HG02981 (cell line): ENCODE results near the gene WDR33.
"Not testable (repeated sequence)": the region's sequence is repeated elsewhere in the genome, so short reads cannot be mapped to it uniquely, and the experiment has no call there.

Experiments used
- ATAC-seq: cut with Tn5 transposase; IDR thresholded peaks from one replicate; pipeline ENCODE4 v1.9.1; 2021; ENCODE audit warnings: mild to moderate bottlenecking, moderate library complexity; ENCODE audit not compliant: unreplicated experiment

The WDR33 gene

DNA sequence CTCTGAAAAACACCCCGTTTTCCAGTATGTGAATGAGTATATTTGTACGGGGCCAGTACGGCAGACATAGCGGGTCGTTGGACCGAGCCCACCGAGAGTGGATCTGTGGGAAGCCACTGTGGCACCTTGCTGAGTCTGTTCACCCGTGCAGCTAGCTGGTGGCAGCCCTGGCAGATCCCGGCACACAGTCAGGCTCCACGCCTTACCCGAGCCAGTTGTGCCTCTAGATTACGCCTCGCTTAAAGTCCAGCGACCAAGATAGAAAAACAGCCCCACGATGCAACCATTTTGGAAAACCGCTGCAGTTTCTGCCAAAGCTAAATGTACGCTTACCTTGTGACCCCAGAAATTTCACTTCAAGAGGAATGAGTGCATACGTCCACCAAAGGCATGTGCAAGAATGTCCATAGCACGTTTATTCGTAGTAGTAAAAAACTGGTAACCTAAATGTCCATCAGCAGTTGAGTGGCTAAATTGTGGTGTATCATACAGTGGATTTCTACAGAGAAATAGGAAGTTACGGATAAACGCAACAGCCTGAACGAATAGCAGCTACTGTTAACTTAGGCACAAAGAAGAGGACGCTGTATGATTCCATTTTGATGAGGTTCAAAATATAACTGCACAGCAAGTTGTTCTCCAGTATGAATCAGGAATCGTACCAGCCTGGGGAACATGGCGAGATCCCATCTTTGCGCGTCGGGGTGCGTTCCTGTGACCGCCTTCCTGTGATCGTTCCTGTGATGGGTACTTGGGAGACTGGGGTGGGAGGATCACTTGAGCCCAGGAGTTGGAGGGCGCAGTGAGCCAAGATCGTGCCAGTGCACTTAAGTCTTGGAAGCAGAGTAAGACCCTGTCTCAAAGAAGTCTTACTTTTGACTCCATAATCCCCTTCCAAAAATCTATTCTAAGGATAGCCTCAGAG, 688 bp upstream of the WDR33 start:
- ATAC-seq, result no peak

GRCh38 chr2:127810156-127810618, 784 bp downstream of the WDR33 start:
- no peak for ATAC-seq

- ATAC-seq, result no peak
These were observed 3.2 kb downstream of the WDR33 start for GRCh38 chr2:127807678-127808353.

- not testable (repeated sequence) for ATAC-seq
These were observed 4.1 kb downstream of the WDR33 start for GRCh38 chr2:127806860-127807259.

GRCh38 chr2:127805491-127805890, 5.5 kb downstream of the WDR33 start:
- no peak for ATAC-seq

GRCh38 chr2:127799926-127800325, 11.0 kb downstream of the WDR33 start:
- ATAC-seq, result no peak

DNA sequence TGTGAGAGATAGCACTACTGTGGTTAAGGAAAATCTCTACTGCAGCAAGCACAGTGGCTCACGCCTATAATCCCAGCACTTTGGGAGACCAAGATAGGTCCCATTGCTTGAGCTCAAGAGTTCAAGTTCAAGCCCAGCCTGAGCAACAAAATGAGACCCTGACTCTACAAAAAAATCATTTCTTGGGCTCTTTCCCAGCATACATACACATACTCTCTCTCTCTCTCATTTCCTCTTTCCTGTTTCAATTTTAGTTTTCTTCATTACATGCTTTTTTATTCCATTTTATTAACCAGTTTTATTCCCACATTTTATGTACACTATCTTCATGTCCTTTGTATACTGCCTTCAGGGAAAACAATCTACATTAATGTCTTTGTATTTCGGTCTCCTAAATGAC, 14.6 kb downstream of the WDR33 start:
- no peak for ATAC-seq

- ATAC-seq, result not testable (repeated sequence)
These were observed 16.1 kb downstream of the WDR33 start for GRCh38 chr2:127794901-127795300.

DNA sequence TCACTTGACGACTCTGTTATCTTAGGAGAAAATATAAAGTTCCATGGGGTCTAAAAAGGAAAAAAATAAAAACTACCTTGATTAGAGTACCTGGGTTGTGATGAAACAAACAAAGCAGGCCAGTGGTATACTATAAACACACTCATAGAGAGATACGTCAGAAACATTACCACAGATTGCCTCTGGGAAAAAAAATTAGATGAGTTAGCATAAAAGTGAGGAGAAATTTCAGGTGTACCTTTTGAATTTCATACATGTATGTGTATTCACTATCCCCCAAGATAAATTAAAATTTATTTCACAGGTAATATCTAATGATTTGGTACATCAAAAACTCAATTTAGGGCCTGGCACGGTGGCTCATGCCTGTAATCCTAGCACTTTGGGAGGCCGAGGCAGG, 18.2 kb downstream of the WDR33 start:
- no peak for ATAC-seq

DNA sequence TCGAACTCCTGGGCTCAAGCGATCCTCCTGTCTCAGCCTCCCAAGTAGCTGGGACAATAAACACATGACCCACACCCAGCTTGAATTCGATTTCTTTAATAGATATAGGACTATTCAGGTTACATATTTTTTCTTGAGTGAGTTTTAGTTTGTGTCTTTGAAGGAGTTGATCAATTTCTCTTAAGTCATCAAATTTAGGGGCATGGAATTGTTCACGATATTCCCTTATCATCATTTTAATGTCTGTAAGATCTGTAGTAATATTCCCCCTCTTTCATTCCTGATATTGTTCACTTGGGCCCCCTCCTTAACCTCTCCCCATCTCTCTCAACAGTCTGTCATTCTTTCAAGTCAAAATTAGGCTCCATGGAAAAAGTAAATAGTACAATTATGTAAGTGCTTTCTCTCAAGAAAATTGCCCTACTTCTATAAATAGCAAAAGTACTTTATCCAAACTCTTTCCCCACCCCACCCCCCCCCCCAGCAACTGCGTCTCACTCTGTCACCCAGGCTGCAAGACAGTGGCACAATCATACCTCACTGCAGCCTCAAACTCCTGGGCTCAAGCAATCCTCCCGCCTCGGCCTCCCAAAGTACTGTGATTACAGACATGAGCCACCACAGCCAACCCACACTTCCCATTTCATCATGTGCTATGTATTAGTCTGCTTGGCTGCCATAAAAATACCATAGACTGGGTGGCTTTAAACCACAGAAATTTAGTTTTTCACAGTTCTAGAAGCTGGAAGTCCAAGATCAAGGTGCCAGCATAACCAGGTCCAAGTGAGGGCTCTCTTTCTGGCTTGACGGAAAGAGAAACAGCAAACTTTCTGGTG, 20.1 kb downstream of the WDR33 start:
- ATAC-seq, result no peak

DNA sequence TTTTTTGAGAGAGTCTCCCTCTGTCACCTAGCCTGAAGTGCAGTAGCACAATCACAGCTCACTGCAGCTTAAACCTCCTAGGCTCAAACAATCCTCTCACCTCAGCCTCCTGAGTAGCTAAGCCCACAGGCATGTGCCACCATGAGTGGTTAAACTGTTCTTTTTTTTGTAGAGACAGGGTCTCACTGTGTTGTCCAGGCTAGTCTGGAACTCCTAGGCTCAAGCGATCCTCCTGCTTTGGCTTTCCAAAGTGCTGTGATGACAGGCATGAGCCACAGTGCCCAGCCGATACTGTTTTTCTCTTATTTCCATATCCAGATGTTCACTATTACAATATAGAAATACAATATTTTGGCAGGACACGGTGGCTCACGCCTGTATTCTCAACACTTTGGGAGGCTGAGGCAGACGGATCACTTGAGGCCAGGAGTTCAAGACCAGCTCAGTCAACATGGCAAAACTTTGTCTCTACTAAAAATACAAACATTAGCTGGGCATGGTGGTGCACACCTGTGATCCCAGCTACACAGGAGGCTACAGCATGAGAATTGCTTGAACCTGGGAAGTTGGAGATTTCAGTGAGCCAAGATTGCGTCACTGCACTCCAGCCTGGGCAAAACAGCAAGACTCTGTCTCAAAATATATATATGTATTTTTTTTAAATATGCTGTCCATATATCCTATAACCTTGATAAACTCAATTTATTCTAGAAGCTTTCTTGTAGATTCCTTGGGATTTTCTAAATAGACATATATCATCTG, 24.7 kb downstream of the WDR33 start:
- no peak for ATAC-seq

GRCh38 chr2:127784965-127785518, 25.9 kb downstream of the WDR33 start:
- no peak for ATAC-seq

DNA sequence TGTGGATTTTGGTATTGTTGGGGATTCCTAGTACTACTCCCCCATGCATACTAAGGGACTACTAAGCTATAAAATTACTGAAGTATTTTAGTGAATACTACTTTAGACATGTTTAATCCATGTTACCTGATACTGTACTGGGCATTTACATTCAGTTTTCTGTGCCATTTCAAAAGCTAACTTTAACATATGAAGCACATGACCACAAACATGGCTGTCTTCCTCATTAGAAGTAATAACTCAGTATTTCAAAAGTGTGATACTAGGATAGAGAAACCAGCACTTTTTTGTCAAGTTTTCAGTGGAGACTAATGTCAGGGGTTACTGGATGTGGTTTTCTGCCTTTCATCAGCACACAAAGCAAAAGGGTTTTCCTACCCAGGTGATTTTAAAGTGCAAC, 27.9 kb downstream of the WDR33 start:
- no peak for ATAC-seq

GRCh38 chr2:127778850-127779249, 32.1 kb downstream of the WDR33 start:
- ATAC-seq, result no peak

DNA sequence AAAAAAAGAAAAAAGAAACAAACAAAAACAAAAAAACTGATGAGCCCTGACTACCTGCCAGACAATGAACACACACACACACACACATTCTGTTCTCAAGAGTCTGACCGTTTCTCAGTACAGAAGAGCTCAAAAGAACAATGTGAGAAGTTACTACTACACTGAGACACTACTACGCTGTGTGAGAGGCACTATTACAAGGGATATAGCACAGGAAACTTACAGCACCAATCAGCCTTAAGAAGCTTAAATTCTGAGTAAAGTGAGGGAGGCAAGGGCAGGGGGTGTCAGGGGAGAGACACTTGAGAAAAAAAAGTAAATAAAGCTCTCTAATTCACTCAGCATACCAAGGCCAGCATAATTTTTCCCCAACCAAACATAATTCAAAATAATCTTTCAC, 32.5 kb downstream of the WDR33 start:
- ATAC-seq, result no peak

GRCh38 chr2:127776122-127776780, 34.7 kb downstream of the WDR33 start:
- no peak for ATAC-seq

GRCh38 chr2:127771756-127772155, 39.2 kb downstream of the WDR33 start:
- no peak for ATAC-seq

DNA sequence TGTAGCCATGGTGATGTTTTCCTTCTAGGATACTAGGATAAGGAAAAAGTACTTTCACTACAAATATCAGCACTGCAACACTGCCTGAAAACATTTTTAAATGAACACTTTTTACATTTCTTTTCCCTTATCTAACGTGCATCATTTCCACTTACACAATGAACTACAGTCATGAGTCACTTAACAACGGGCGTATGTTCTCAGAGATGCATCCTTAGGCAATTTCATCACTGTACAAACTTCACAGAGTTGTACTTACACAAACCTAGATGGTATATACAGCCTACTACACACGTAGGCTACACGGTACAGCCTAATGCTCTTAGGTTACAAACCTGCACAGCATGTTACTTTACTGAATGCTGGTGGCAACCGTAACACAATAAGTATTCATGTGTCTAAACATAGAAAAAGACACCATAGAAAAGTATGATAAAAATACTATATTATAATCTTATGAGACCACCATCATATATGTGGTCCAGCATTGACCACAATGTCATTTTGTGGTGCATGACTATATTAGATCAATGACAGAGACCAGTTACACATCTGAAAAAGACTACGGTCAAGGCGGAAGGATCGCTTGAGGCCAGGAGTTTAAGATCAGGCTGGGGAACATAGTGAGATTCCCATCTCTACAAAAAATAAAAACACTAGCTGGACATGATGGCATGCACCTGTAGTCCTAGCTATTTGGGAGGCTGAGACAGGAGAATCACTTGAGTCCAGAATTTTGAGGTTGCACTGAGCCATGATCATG, 39.8 kb downstream of the WDR33 start:
- ATAC-seq, result no peak

DNA sequence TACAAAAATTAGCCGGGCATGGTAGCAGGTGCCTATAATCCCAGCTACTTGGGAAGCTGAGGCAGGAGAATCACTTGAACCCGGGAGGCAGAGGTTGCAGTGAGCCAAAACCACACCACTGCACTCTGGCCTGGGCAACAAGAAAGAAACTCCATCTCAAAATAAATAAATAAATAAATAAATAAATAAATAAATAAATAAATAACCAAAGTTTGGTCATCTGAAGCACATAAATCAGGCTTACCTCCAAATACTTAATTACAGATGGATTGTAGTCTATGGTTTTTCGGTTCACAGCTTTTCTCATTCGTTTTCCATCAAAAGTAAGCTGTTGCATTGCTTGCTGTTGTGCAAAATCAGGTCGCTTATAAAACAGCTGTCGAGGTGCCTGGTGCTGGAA, 40.4 kb downstream of the WDR33 start:
- ATAC-seq, result not testable (repeated sequence)
